Activated CD8-positive, alpha-beta memory T cell treated with anti-CD3 and anti-CD28 coated beads, Interleukin-2, amount 50 U/mL, for 24 hours (primary cell): ENCODE results near the gene DCTD.
"Not testable (repeated sequence)": the region's sequence is repeated elsewhere in the genome, so short reads cannot be mapped to it uniquely, and the experiment has no call there.

Source experiments
- DNase-seq: peaks from one replicate; pipeline ENCODE4 v3.0.0-alpha.2; 2020; ENCODE audit errors: extremely low read depth

DCTD gene

GRCh38 chr4:182921608-182922007, 4.4 kb upstream of the DCTD start:
- no peak for DNase-seq

GRCh38 chr4:182920676-182921075, 3.5 kb upstream of the DCTD start:
- DNase-seq: no peak

GRCh38 chr4:182918791-182919302, 1.7 kb upstream of the DCTD start:
- DNase-seq: no peak

- no peak for DNase-seq
These were observed 940 bp upstream of the DCTD start for GRCh38 chr4:182918044-182918607.

GRCh38 chr4:182916483-182917181, 554 bp downstream of the DCTD start:
- no peak for DNase-seq

- no peak for DNase-seq
These were observed 2.8 kb downstream of the DCTD start for GRCh38 chr4:182914357-182914756.

- no peak for DNase-seq
These were observed 3.6 kb downstream of the DCTD start for GRCh38 chr4:182913621-182914020.

GRCh38 chr4:182913036-182913435, 4.2 kb downstream of the DCTD start:
- no peak for DNase-seq

- no peak for DNase-seq
These were observed 9.1 kb downstream of the DCTD start for GRCh38 chr4:182908124-182908523.

GRCh38 chr4:182907396-182907795, 9.8 kb downstream of the DCTD start:
- no peak for DNase-seq

GRCh38 chr4:182906786-182907185, 10.4 kb downstream of the DCTD start:
- DNase-seq: no peak

GRCh38 chr4:182905038-182905437, 12.1 kb downstream of the DCTD start:
- no peak for DNase-seq

- no peak for DNase-seq
These were observed 12.9 kb downstream of the DCTD start for GRCh38 chr4:182904211-182904761.

- no peak for DNase-seq
These were observed 14.2 kb downstream of the DCTD start for GRCh38 chr4:182903013-182903412.

GRCh38 chr4:182901337-182901736, 15.8 kb downstream of the DCTD start:
- DNase-seq: no peak

GRCh38 chr4:182900021-182900420, 17.2 kb downstream of the DCTD start:
- DNase-seq: not testable (repeated sequence)

- DNase-seq: no peak
These were observed 18.7 kb downstream of the DCTD start for GRCh38 chr4:182898479-182898799.

- DNase-seq: no peak
These were observed 19.3 kb downstream of the DCTD start for GRCh38 chr4:182897601-182898478.

- no peak for DNase-seq
These were observed 20.8 kb downstream of the DCTD start for GRCh38 chr4:182896421-182896820.

GRCh38 chr4:182895791-182896292, 21.3 kb downstream of the DCTD start:
- no peak for DNase-seq

GRCh38 chr4:182894681-182895275, 22.4 kb downstream of the DCTD start:
- no peak for DNase-seq
